Glutamatergic neuron (in vitro differentiated cells): ENCODE results near the gene EXTL2. TPM values are rescaled to one million over a fixed set of nuclear protein-coding genes. Genes with fewer than 3 reads are reported as not detected.
"Not testable (repeated sequence)": the region's sequence is repeated elsewhere in the genome, so short reads cannot be mapped to it uniquely, and the experiment has no call there.

ENCODE experiments used
- DNase-seq: peaks from one replicate; pipeline ENCODE4 v3.0.0; 2022
- H3K27ac Mint-ChIP-seq: one replicate; pipeline ENCODE4 v1.8.0; 2020; ENCODE audit warnings: mild to moderate bottlenecking, mixed read lengths, inconsistent platforms; ENCODE audit not compliant: unreplicated experiment
- H3K27me3 Mint-ChIP-seq: one replicate; pipeline ENCODE4 v1.8.0; 2020; ENCODE audit warnings: mild to moderate bottlenecking, moderate library complexity, mixed read lengths, inconsistent platforms; ENCODE audit not compliant: unreplicated experiment
- H3K36me3 Mint-ChIP-seq: one replicate; pipeline ENCODE4 v1.8.0; 2020; ENCODE audit warnings: mild to moderate bottlenecking, mixed read lengths, inconsistent platforms; ENCODE audit not compliant: unreplicated experiment
- H3K4me1 Mint-ChIP-seq: one replicate; pipeline ENCODE4 v1.8.0; 2020; ENCODE audit warnings: mild to moderate bottlenecking, low read depth, mixed read lengths, inconsistent platforms; ENCODE audit not compliant: unreplicated experiment
- H3K4me3 Mint-ChIP-seq: one replicate; pipeline ENCODE4 v1.8.0; 2020; ENCODE audit warnings: mild to moderate bottlenecking, mixed read lengths, inconsistent platforms; ENCODE audit not compliant: unreplicated experiment
- H3K9me3 Mint-ChIP-seq: one replicate; pipeline ENCODE4 v1.8.0; 2020; ENCODE audit warnings: mild to moderate bottlenecking, moderate library complexity, mixed read lengths, inconsistent platforms; ENCODE audit not compliant: unreplicated experiment
- CTCF ChIP-seq: fragments of 200-600 bp; sonication (generic); IDR thresholded peaks from one replicate; pipeline ENCODE4 v1.5.0; 2021; ENCODE audit not compliant: partially characterized antibody, unreplicated experiment
- total RNA-seq: library from RNA; stranded (reverse); fragmentation: NEBNext Ultra II Directional; extraction: Animal tissue kit (Norgen Biotek cat#: 25700); gene quantifications from one replicate; pipeline ENCODE4 v1.2.1, GENCODE V29; 2021; ENCODE audit not compliant: unreplicated experiment

The EXTL2 gene
- total RNA-seq, 1 donor from 2014 or later, result 27.9 TPM

GRCh38 chr1:100851726-100852125 is 42.9 kb downstream of the EXTL2 start:
- Mint-ChIP-seq H3K36me3 (no peaks in the 10 kb centered on the region), H3K9me3 (no peaks in the 10 kb centered on the region), H3K27me3 (peaks cover 2% of the 10 kb centered on the region), H3K27ac (no peak overlapping the region), H3K4me3 (no peak overlapping the region), H3K4me1 (peaks cover 5% of the 10 kb centered on the region)
- TF ChIP-seq CTCF, result no peak
- DNase-seq, result no peak

GRCh38 chr1:100847361-100848082 is 47.1 kb downstream of the EXTL2 start:
- DNase-seq, result no peak
- Mint-ChIP-seq H3K4me1 (peaks cover 5% of the 10 kb centered on the region), H3K4me3 (no peak overlapping the region), H3K36me3 (peaks cover 5% of the 10 kb centered on the region), H3K27me3 (peaks cover 5% of the 10 kb centered on the region), H3K27ac (no peak overlapping the region), H3K9me3 (no peaks in the 10 kb centered on the region)
- no peak for TF ChIP-seq CTCF

- H3K27ac Mint-ChIP-seq, H3K4me3 Mint-ChIP-seq, H3K9me3 Mint-ChIP-seq, H3K36me3 Mint-ChIP-seq, DNase-seq, H3K27me3 Mint-ChIP-seq, H3K4me1 Mint-ChIP-seq: not testable (repeated sequence)
Observed at GRCh38 chr1:100843160-100843559, 51.5 kb downstream of the EXTL2 start.

GRCh38 chr1:100835866-100836842 is 58.5 kb downstream of the EXTL2 start:
- DNase-seq, result no peak
- Mint-ChIP-seq H3K9me3 (no peaks in the 10 kb centered on the region), H3K4me3 (no peak overlapping the region), H3K27ac (no peak overlapping the region), H3K27me3 (no peaks in the 10 kb centered on the region), H3K4me1 (no peaks in the 10 kb centered on the region), H3K36me3 (no peaks in the 10 kb centered on the region)
- no peak for TF ChIP-seq CTCF

GRCh38 chr1:100834777-100835660 is 59.6 kb downstream of the EXTL2 start:
- DNase-seq, result no peak
- H3K27me3 Mint-ChIP-seq, result no peaks in the 10 kb centered on the region

More at GRCh38 chr1:100834777-100835660, 59.6 kb downstream of the EXTL2 start:
- H3K36me3 Mint-ChIP-seq, result no peaks in the 10 kb centered on the region
- no peak overlapping the region for H3K4me3 Mint-ChIP-seq
- no peaks in the 10 kb centered on the region for H3K4me1 Mint-ChIP-seq
- no peaks in the 10 kb centered on the region for H3K9me3 Mint-ChIP-seq
- no peak overlapping the region for H3K27ac Mint-ChIP-seq
- peak; percentile 73 for TF ChIP-seq CTCF
